ENCODE results near the gene CCDC169.
A peak's percentile ranks its signal among the peaks of the same experiment; 100 is the strongest.

Gene CCDC169

GRCh38 chr13:36345438-36346221 is 48.0 kb upstream of the CCDC169 start (continued):
- TF ChIP-seq ELK4 (IDR thresholded peaks at IDR 0.05; ENCODE audit: borderline replicate concordance, low read depth, low read length), result no peak
- TF ChIP-seq ZNF473 (tag by site-specific recombination; IDR thresholded peaks at IDR 0.05), result no peak
- no peak for TF ChIP-seq ZNF18 (tag by site-specific recombination; IDR thresholded peaks at IDR 0.05)
- TF ChIP-seq ZNF501 (tag by site-specific recombination; IDR thresholded peaks at IDR 0.05), result peak; percentile 78; the same call in 1 of the 2 replicates
- no peak for TF ChIP-seq ZNF48 (tag by site-specific recombination; IDR thresholded peaks at IDR 0.05)
- no peak for TF ChIP-seq ZBTB20 (tag by site-specific recombination; IDR thresholded peaks at IDR 0.05)
- TF ChIP-seq PRDM1 (tag by site-specific recombination; IDR thresholded peaks at IDR 0.05), result peak; percentile 45
- no peak for TF ChIP-seq ZNF571 (tag by site-specific recombination; IDR thresholded peaks at IDR 0.05)
- TF ChIP-seq BCL11A (tag by site-specific recombination; IDR thresholded peaks at IDR 0.05; ENCODE audit: low read depth), result no peak
- TF ChIP-seq ZNF398 (tag by site-specific recombination; IDR thresholded peaks at IDR 0.05), result no peak; the same call in 1 of the 2 replicates
- 0 out of 2 replicates have a peak, but pooled peaks have one; percentile 36 for TF ChIP-seq PRDM10 (tag by site-specific recombination; IDR thresholded peaks at IDR 0.05)
- no peak for TF ChIP-seq PRDM6 (tag by site-specific recombination; IDR thresholded peaks at IDR 0.05)
- TF ChIP-seq ZNF596 (tag by site-specific recombination; IDR thresholded peaks at IDR 0.05), result peak; percentile 25; the same call in 1 of the 2 replicates
- TF ChIP-seq ZNF2 (tag by site-specific recombination; IDR thresholded peaks at IDR 0.05), result peak; percentile 40; the same call in 1 of the 2 replicates
- TF ChIP-seq ZNF37A (tag by site-specific recombination; IDR thresholded peaks at IDR 0.05), result no peak
- TF ChIP-seq PRDM2 (tag by site-specific recombination; IDR thresholded peaks at IDR 0.05; ENCODE audit: borderline replicate concordance), result no peak
- TF ChIP-seq ZNF629 (tag by site-specific recombination; IDR thresholded peaks at IDR 0.05), result peak; percentile 93
- no peak for TF ChIP-seq ZNF701 (tag by site-specific recombination; IDR thresholded peaks at IDR 0.05)
- no peak for TF ChIP-seq SETDB1 (IDR thresholded peaks at IDR 0.05; ENCODE audit: insufficient read length, low read length)
- TF ChIP-seq ZNF133 (tag by site-specific recombination; IDR thresholded peaks at IDR 0.05), result no peak
- TF ChIP-seq ZBTB21 (tag by site-specific recombination; IDR thresholded peaks at IDR 0.05), result peak; percentile 91
- TF ChIP-seq ZNF843 (tag by site-specific recombination; IDR thresholded peaks at IDR 0.05), result no peak
- TF ChIP-seq SP2 (tag by site-specific recombination; IDR thresholded peaks at IDR 0.05), result no peak
- peak; percentile 85 for TF ChIP-seq FEZF1 (tag by site-specific recombination; IDR thresholded peaks at IDR 0.05)
